Aorta (tissue), 5 donors: ENCODE measurements around the gene TREM2. TPM values are rescaled to one million over a fixed set of nuclear protein-coding genes. Genes with fewer than 3 reads are reported as not detected.

Experiments used
- ATAC-seq: fragments of 200-7000 bp; cut with Tn5 transposase; one replicate; pipeline ENCODE4 v1.9.1; 2022; ENCODE audit warnings: moderate library complexity; ENCODE audit not compliant: low FRiP score
- DNase-seq, 2 donors: peaks; one replicate each; pipeline ENCODE4 v3.0.0-alpha.2; 2020
- H3K27ac ChIP-seq, 2 donors: one replicate each; pipeline ENCODE4 v1.5.1; 2013; ENCODE audit warnings: low read length in 2 of 2, mild to moderate bottlenecking in 2 of 2, moderate library complexity in 2 of 2, control low read depth in 1 of 2, inconsistent platforms in 1 of 2, low read depth in 1 of 2
- H3K27me3 ChIP-seq, 2 donors: one replicate each; pipeline ENCODE4 v1.6.1; 2013; ENCODE audit warnings: control low read depth in 1 of 2, low read length in 1 of 2, mild to moderate bottlenecking in 1 of 2, moderate library complexity in 1 of 2; ENCODE audit not compliant: insufficient read depth in 2 of 2, control insufficient read depth in 1 of 2
- H3K36me3 ChIP-seq, 2 donors: one replicate each; pipeline ENCODE4 v1.6.1; 2013; ENCODE audit warnings: control low read depth in 1 of 2, low read length in 1 of 2, mild to moderate bottlenecking in 1 of 2; ENCODE audit not compliant: insufficient read depth in 2 of 2, control insufficient read depth in 1 of 2
- H3K4me1 ChIP-seq, 2 donors: one replicate each; pipeline ENCODE4 v1.6.1; 2013; ENCODE audit warnings: low read length in 2 of 2, control low read depth in 1 of 2, mild to moderate bottlenecking in 1 of 2, moderate library complexity in 1 of 2; ENCODE audit not compliant: insufficient read depth in 2 of 2, control insufficient read depth in 1 of 2
- H3K4me3 ChIP-seq, 2 donors: one replicate each; pipeline ENCODE4 v1.5.1; 2013; ENCODE audit warnings: low read length in 2 of 2, control low read depth in 1 of 2, mild to moderate bottlenecking in 1 of 2
- H3K9me3 ChIP-seq: one replicate; pipeline ENCODE4 v1.6.1; 2013; ENCODE audit warnings: mild to moderate bottlenecking, low read length; ENCODE audit not compliant: control insufficient read depth
- WGBS, 2 donors: extraction: QIAGEN DNeasy Blood & Tissue Kit; methylation state at CpG; one replicate each; pipeline ENCODE4 v1.1.7; 2013; 5-methylcytosine and 5-hydroxymethylcytosine counted together
- intact Hi-C, 2 donors: fragments of 100-400 bp; cut with DNase I; formaldehyde crosslinking; loops; one replicate each; pipeline versions ENCODE4 v1.14.2 to v1.15.0; 2022
- polyA plus RNA-seq, 2 donors: library from polyadenylated mRNA; stranded (reverse); fragments of 200-250 nt; gene quantifications; one replicate each; pipeline ENCODE4 v1.2.3, GENCODE V29; 2013
- total RNA-seq, 2 donors: library from RNA; stranded (reverse); fragmentation: NEBNext Ultra II Directional; extraction: Animal tissue kit (Norgen Biotek cat#: 25700); gene quantifications; one replicate each; pipeline ENCODE4 v1.2.1, GENCODE V29; 2021
- donor health status: healthy with polysubstance abuse.
- donor health status: Bipolar disorder and iron deficiency.
- donor health status: DM: no; HTN: no; CAD: no.
- donor health status: DM: no; HTN: no; CAD: no.
- donor health status: DM: yes; HTN: yes; CAD: no.

TREM2 gene
- total and polyA plus RNA-seq, 4 donors = 4.7 to 11.3 (median 7.3) TPM

GRCh38 chr6:41161851-41162552 is 914 bp downstream of the TREM2 start:
- intact Hi-C loops = no loop called here
- no peaks in the 10 kb centered on the region for H3K36me3 ChIP-seq
- no peaks in the 10 kb centered on the region for H3K4me1 ChIP-seq
- no peaks in the 10 kb centered on the region for H3K27me3 ChIP-seq
- ATAC-seq (no peak), DNase-seq (no peak)
- no peak overlapping the region for H3K4me3 ChIP-seq
- 73 to 79% methylated on average over 13 of the region's 13 CpGs for WGBS, 2 donors
- no peak overlapping the region for H3K27ac ChIP-seq
- no peaks in the 10 kb centered on the region for H3K9me3 ChIP-seq

- intact Hi-C loops = no loop called here
- no peaks in the 10 kb centered on the region for H3K27me3 ChIP-seq
- no peak overlapping the region for H3K4me3 ChIP-seq
Observed at GRCh38 chr6:41161380-41161779, 1.5 kb downstream of the TREM2 start.

GRCh38 chr6:41160933-41161332 is 2.0 kb downstream of the TREM2 start:
- ATAC-seq = no peak

More at GRCh38 chr6:41161380-41161779, 1.5 kb downstream of the TREM2 start:
- Histone ChIP-seq H3K9me3 (no peaks in the 10 kb centered on the region), H3K4me1 (no peaks in the 10 kb centered on the region), H3K27ac (no peak overlapping the region), H3K36me3 (no peaks in the 10 kb centered on the region)
- WGBS, 2 donors = 90 to 93% methylated on average over 10 of the region's 10 CpGs
- ATAC-seq (no peak), DNase-seq (no peak)

GRCh38 chr6:41159415-41160082 is 3.4 kb downstream of the TREM2 start:
- H3K4me1 ChIP-seq = no peaks in the 10 kb centered on the region
- no peak for DNase-seq
- no peak overlapping the region for H3K4me3 ChIP-seq
- H3K9me3 ChIP-seq = no peaks in the 10 kb centered on the region
- intact Hi-C loops = no loop called here
- ATAC-seq = no peak
- H3K36me3 ChIP-seq = no peaks in the 10 kb centered on the region
- no peaks in the 10 kb centered on the region for H3K27me3 ChIP-seq
- 52 to 59% methylated on average over 12 of the region's 12 CpGs for WGBS, 2 donors
- no peak overlapping the region for H3K27ac ChIP-seq

More at GRCh38 chr6:41160933-41161332, 2.0 kb downstream of the TREM2 start:
- WGBS, 2 donors = 78 to 83% methylated on average over 3 of the region's 3 CpGs
- Histone ChIP-seq H3K36me3 (no peaks in the 10 kb centered on the region), H3K4me1 (no peaks in the 10 kb centered on the region), H3K27me3 (no peaks in the 10 kb centered on the region), H3K4me3 (no peak overlapping the region), H3K27ac (no peak overlapping the region), H3K9me3 (no peaks in the 10 kb centered on the region)
- no peak for DNase-seq
- intact Hi-C loops = no loop called here

- 81 to 88% methylated on average over 5 of the region's 5 CpGs for WGBS, 2 donors
- ATAC-seq = no peak
- H3K4me3 ChIP-seq = no peak overlapping the region
Observed at GRCh38 chr6:41157323-41157722, 5.6 kb downstream of the TREM2 start.

DNA sequence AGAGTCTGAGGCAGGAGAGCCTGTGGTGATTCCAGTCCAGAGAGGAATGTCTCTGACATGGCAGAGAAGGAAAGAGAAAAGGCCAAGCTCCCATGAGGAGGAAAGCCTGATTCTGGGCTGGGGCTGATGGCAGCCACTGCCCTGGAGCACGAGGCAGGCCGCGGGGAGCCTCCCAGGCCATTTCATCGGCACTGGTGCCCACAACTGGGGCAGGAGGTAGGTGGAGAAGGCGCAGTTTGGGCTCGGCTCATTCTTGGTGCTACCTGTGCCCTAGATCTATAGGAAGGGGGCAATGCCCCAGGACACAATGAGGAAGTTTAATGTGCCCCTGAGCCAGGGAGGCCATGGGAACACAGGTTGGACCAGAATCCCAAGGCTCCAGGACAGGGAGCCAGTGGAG is 6.1 kb downstream of the TREM2 start:
- no peak for ATAC-seq
- no peaks in the 10 kb centered on the region for H3K27me3 ChIP-seq

More at GRCh38 chr6:41157323-41157722, 5.6 kb downstream of the TREM2 start:
- peak in 1 of 2 donors; percentile 65 for DNase-seq
- Histone ChIP-seq H3K9me3 (no peaks in the 10 kb centered on the region), H3K36me3 (no peaks in the 10 kb centered on the region), H3K27me3 (no peaks in the 10 kb centered on the region), H3K4me1 (no peaks in the 10 kb centered on the region), H3K27ac (no peak overlapping the region)
- intact Hi-C loops = no loop called here

DNA sequence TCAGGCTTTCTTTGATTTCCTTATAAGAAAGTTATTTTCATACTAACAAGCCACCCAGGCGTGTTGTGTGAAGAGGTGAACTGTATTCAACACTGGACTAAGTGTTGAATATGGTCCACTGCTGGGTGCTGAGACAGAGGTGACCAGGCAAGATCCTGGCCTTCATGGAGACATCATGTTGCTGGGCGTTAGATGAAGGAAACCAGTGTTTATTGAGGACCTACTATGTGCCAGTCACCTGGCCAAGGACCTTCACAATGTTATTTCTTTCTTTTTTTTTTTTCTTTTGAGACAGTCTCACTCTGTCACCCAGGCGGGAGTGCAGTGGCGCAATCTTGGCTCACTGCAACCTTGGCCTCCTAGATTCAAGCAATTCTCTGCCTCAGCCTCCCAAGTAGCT is 6.9 kb downstream of the TREM2 start:
- Histone ChIP-seq H3K27me3 (no peaks in the 10 kb centered on the region), H3K36me3 (no peaks in the 10 kb centered on the region), H3K4me3 (no peak overlapping the region), H3K9me3 (no peaks in the 10 kb centered on the region), H3K4me1 (no peaks in the 10 kb centered on the region), H3K27ac (no peak overlapping the region)
- DNase-seq (no peak), ATAC-seq (no peak)
- intact Hi-C loops = no loop called here
- 91 to 93% methylated on average over 4 of the region's 4 CpGs for WGBS, 2 donors

More for the DNA sequence above, 6.1 kb downstream of the TREM2 start:
- WGBS, 2 donors = 94 to 96% methylated on average over 6 of the region's 6 CpGs
- no peak for DNase-seq
- Histone ChIP-seq H3K9me3 (no peaks in the 10 kb centered on the region), H3K4me3 (no peak overlapping the region), H3K27ac (no peak overlapping the region), H3K4me1 (no peaks in the 10 kb centered on the region), H3K36me3 (no peaks in the 10 kb centered on the region)
- intact Hi-C loops = no loop called here

GRCh38 chr6:41155132-41155805 is 7.6 kb downstream of the TREM2 start:
- Histone ChIP-seq H3K36me3 (no peaks in the 10 kb centered on the region), H3K27ac (no peak overlapping the region), H3K9me3 (no peaks in the 10 kb centered on the region), H3K4me3 (no peak overlapping the region), H3K4me1 (no peaks in the 10 kb centered on the region), H3K27me3 (no peaks in the 10 kb centered on the region)
- ATAC-seq = no peak
- 29 to 38% methylated on average over 7 of the region's 7 CpGs for WGBS, 2 donors
- intact Hi-C loops = no loop called here
- no peak for DNase-seq
